NOMO-1 treated with DMSO at 0.1 percent for 48 hours (cell line): ENCODE results near the gene SLC24A4.

Experiments used
- DNase-seq: peaks from one replicate; lab custom pipeline; 2025; ENCODE audit not compliant: unreplicated experiment; lab: John Stamatoyannopoulos, UW

SLC24A4 gene

GRCh38 chr14:92538412-92538985, 215.5 kb downstream of the SLC24A4 start:
- no peak for DNase-seq

- no peak for DNase-seq
Measured at GRCh38 chr14:92539419-92539818, 216.5 kb downstream of the SLC24A4 start.

GRCh38 chr14:92539875-92540274, 216.9 kb downstream of the SLC24A4 start:
- DNase-seq = no peak

- DNase-seq = no peak
Measured at GRCh38 chr14:92540472-92541048, 217.6 kb downstream of the SLC24A4 start.

- no peak for DNase-seq
Measured at GRCh38 chr14:92542766-92543554, 220.0 kb downstream of the SLC24A4 start.

GRCh38 chr14:92544051-92544720, 221.2 kb downstream of the SLC24A4 start:
- no peak for DNase-seq

- DNase-seq = no peak
Measured at GRCh38 chr14:92546347-92547053, 223.5 kb downstream of the SLC24A4 start.

- DNase-seq = no peak
Measured at GRCh38 chr14:92549105-92549858, 226.3 kb downstream of the SLC24A4 start.

GRCh38 chr14:92549859-92550230, 226.9 kb downstream of the SLC24A4 start:
- DNase-seq = peak; percentile 19
